ENCODE results near the gene CYLD.

Gene CYLD

DNA sequence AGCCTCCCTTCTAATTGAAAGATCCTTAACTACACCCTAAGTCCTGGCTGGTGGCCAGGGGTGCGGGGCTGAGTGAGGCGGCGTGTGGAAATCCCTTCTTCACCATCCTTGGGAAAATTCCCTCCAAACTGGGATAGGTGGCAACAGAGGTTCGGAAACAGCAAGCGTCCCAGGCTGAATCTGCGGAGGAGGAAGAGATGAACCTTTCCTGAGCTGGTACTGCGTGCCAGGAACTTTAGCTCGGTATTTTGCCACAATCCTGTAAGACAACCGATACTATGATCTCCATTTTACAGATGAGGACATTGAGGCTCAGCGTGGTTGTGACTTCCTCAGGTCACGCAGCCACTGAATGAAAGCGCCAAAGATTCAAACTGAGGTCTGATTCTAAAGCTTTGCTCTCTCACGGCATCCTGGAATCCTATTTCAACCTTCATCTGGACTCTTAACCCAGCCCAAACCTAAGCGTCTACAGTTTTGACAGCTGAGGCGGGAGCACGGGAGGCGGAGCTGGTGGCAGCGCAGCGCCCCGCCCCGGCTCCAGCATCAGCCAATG, 583 bp upstream of the CYLD start:
- no peak for DNase-seq

DNA sequence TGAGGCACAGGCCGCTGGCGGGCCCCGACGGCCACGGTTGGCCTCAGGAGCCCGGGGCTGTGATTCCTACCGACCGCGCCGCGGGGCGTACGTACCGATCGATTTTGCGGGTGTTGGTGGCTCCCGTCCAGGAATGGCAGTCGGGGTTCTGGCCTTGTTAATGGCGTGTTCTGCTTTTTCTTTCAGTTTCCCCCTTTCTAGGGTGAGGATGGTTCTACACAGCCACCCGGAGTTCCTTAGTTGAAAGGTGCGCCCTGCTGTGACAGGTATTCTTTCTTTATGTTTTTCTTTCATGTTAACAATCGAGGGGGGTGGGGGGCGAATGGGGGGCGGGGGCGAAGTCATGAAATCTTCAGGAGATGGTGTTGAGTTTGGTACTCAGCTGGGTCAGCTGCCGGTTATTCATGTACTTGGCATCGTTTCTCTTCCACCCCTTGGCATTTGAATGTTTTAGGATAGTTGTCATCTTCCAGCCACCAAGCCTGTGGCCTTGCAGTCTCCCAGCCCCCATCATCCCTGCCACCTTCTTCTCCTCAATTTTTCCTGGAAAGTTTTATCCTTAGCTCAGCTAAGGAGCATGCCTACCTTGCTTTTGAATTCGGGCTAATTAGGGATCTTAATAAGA, 802 bp downstream of the CYLD start:
- peak; percentile 48 to 64 for DNase-seq

DNA sequence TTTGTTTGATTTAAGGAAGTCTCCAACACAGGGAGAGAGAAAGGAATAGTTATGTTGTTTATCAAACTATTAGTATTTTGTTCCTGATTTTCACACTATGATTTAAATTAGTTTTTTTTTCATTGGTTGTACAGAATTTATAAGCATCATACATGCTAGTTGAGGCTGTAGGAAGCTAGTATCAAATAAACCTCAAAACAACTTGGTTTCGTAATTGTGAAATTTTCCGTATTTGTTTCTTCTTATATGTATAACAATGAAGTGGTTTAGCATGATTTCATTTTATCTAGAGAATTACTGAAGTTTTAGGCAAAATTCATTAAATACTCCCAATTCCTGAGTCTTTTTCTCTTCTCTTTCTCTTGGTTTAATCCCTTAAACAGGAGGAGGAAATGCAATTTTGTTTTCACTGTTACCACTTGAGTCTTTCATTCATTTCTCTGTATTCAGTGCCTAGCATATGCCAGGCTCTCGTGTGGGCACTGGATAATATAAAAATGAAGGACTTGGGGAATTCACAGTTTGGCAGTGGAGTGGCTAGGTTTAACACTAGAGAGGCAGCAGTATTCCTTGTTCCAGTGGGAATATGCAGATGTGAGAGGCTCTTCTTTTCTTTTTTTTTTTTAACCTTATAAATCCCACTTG, 1.8 kb downstream of the CYLD start:
- no peak for DNase-seq

DNA sequence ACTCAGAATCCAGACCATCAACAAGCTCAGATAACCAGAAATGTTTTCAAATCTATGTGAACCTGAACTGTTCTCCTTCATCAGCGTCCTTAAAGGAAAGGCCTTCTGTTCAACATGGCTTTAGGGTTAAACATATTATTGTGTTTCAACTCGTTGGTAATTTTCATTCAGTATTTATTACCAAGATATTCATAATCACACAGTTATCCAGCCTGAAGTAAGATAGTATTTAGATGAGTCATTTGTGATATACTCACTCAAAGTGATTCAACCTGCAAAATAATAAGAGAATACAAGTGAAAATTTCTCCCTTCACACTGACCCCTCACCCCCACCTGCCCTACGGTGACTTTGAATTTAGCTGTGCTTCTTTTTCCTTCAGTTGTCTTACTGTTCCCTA, 3.0 kb downstream of the CYLD start:
- DNase-seq: no peak

DNA sequence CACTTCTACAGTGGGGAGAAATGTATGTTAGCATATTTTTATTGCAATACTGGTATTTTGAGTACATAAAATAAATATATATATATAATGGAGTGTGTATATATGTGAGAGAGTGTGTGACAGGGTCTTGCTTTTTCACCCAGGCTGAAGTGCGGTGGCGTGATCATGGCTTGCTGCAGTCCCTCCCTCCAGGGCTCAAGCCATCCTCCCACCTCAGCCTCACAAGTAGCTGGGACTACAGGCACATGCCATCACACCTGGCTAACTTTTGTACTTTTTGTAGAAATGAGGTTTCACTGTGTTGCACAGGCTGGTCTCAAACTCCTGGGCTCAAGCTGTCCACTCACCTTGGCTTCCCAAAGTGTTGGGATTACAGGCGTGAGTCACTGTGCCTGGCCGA, 4.1 kb downstream of the CYLD start:
- DNase-seq: peak in 1 of 2 donors; percentile 28

DNA sequence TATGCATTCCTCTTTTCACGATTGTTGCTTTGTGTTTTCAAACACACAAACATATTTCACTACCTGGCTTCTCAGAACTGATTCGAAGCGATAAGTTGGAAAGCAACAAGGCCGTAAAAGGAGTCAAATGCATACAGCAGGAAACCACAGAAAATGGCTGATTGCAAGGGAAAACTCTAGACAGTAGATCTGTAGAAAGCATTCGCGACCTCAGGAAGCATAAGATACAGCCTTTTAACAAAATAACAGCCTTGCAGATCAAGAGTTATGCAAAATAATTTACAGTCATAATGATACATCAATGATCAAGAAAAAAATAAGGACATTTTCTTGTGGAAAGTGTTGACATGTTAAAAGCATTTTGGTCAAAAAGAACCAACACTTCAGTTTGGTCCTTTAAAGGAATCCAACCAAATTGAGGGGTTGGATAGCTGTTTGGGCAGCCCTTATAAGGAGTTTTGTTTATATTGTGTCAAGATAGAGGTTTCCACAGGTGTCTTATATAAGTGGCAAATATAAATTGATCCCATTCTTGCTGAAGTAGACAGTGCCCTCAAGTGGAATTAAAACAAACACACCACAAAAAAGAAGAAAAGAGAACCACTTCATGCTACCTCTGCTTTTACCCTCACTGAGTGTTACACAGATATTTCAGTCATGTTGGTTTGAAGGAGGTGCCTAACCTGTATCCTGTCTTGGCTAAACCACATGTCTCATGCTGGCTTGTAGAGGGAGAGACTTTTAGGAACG, 5.5 kb downstream of the CYLD start:
- DNase-seq: no peak

DNA sequence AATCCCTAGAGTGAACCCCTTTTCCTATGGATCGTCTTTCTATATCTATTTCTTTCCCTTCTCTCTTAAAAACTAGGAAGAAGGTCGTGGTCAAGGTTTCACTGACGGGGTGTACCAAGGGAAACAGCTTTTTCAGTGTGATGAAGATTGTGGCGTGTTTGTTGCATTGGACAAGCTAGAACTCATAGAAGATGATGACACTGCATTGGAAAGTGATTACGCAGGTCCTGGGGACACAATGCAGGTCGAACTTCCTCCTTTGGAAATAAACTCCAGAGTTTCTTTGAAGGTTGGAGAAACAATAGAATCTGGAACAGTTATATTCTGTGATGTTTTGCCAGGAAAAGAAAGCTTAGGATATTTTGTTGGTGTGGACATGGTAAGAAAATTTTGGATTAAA, 9.6 kb downstream of the CYLD start:
- DNase-seq: no peak

DNA sequence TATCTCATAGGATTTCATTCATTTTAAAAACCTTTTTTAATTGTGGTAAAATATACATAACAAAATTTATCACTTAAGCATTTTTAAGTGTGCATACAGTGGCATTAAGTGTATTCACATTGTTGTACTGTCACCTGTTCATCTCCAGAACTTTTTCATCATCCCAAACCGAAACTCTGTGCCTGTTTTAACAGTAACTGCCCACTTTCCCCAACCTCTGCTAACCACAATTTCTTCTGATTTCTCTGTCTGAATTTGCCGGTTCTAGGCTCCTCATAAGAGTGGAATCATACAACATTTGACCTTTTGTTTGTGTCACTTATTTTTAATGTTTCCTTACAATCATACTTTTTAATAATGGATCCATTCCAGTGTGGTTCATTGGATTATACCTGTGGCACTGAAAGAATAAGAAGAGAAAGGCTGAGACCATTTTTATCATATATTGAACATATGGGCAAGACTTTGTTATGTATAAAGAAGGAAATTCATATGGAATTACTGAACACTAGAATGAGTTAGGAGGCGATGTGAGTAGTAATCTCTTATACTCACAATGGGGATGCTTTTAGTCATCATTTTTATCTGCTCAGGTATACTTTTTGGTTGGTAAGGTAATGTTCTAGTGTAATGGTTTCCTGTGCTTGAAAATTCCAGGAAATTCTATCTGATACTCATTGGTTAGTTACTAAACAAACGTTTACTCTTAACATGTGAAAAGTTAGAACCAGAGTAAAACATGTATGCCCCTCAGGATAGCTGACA, 10.8 kb downstream of the CYLD start:
- DNase-seq: no peak

DNA sequence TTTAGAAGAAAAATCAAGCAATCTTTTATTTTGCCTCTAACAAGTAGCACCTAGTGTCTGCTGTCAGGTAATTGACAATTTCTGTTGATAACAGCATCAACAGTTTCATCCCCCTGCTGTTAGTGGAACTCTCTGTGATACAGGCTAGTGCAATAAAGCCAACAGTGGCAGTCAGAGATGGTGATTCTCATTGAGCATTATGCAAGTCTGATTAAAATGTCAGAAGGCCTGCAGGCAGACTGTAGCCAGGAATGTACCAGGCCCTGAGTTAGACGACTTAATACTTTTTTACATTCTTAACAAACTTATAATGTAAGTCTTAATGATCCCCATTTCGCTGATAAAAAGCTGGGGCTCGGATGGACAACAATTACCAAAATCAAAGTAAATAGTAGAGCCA, 14.6 kb downstream of the CYLD start:
- DNase-seq: no peak

DNA sequence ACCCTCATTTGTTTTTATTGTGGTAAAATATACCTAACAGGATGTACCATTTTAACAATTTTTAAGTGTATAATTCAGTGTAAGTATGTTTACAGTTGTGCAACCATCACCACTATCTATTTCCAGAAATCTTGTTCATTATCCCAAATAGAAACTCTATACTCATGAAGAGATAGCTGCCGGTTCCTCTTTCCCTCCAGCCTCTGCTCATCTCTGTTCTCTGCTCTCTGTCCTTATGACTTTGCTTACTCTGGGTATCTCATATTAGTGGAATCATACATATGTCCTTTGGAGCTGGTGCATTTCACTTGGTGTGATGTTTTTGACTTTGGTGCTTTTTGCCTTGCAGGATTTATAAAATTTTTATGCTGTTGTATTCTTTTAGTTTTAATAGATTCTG, 19.4 kb downstream of the CYLD start:
- DNase-seq: no peak

DNA sequence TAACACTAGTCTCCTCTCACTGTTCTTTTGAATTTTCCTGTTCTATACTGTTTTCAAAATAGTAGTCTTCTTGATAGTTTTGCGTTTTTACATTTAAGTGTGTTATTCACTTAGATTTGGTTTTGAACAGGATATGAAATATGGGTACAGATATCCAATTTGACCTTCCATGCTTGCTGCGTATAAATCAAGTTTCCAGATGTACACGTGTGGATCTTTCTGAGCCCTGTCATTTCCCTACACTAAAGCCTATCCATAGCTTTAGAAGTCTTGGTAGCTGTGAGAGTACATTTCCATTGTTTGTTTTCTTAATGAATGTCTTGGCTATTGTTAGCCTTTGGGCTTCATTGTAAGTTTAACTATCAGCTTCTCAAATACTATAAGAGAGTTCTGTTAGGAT, 20.4 kb downstream of the CYLD start:
- no peak for DNase-seq

DNA sequence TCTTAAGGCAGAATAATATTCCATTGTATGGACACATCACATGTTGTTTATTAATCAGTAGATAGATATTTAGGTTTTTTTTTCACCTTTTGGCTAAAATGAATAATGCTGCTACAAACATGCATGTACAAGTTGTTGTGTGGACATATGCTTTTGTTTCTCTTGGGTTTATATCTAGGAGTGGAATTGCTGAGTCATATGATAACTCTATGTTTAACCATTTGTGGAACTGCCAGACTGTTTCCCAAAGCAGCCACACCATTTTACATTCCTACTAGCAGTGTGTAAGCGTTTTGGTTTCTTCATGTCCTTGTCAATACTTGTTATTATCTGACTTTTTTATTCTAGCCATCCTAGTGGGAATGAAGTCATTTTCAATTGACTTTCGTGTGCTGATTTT, 21.3 kb downstream of the CYLD start:
- DNase-seq: no peak

DNA sequence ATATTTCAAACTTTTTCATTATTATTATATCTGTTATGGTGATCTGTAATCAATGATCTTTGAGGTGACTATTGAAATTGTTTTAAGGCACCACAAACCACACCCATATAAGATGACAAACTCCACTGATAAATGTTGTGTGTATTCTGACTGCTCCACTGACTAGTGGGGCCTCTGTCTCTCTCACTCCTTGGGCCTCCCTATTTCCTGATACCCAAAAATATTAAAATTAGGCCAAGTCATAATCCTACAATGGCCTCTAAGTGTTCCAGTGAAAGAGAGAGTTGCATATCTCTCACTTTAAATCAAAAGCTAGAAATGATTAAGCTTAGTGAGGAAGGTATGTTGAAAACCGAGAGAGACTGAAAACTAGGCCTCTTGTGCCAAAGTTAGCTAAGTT, 23.4 kb downstream of the CYLD start:
- no peak for DNase-seq

DNA sequence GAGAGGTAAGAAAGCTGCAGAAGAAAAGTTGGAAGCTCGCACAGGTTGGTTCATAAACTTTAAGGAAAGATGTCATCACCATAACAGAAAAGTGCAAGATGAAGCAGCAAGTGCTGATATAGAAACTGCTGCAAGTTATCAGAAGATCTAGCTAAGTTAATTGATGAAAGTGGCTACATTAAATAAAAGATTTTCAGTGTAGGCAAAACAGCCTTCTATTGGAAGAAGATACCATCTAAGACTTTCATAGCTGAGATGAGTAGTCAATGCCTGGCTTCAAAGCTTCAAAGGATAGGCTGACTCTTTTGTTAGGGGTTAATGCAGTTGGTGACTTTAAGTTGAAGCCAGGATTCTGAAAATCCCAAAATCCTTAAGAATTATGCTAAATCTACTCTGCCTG, 24.0 kb downstream of the CYLD start:
- no peak for DNase-seq

DNA sequence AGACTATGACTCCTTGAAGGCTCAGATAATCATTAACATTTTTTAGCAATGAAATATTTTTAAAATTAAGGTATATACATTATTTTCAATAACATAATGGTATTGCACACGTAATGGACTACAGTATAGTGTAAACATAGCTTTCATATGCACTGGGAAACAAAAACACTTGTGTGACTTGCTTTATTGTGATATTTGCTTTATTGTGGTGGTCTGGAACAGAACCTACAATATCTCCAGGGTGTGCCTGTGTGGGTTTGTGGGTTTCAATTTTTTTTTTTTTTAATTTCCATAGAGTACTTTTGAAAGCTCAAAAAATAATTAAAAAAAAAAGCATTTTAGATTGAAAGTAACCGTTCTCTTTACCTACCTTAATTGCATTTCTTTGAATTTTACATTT, 25.3 kb downstream of the CYLD start:
- DNase-seq: no peak

DNA sequence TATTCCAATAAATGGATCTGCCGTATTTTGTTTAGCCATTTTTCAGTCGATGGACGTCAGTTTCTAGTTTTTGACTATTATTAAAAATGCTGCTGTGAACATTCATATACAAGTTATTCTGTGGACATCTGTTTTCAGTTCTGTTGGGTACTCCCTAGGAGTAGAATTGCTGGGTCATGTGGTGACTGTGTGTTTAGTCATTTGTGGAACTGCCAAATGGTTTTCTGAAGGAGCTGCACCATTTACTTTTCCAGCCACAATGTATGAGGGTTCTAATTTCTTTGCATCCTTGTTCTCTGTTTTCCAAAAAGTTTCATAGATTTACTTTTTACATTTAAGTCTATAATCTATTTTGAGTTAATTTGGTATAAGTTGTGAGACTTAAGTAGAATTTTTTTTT, 29.5 kb downstream of the CYLD start:
- DNase-seq: no peak

DNA sequence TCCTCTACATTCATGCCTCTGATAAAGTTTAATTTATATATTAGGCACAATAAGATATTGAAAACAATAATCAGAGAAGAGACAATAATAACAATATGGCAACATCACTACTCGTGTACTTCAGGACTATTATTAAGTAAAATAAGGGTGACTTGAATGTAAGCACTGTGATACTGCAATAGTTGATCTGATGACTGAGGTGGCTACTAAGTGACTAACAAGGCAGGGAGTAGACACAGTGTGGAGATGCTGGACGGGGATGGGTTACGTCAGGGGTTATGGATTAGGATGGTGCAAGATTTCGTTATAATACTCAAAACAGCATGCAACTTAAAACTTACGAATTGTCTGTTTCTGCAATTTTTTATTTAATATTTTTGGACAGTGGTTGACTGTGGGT, 32.5 kb downstream of the CYLD start:
- DNase-seq: no peak

DNA sequence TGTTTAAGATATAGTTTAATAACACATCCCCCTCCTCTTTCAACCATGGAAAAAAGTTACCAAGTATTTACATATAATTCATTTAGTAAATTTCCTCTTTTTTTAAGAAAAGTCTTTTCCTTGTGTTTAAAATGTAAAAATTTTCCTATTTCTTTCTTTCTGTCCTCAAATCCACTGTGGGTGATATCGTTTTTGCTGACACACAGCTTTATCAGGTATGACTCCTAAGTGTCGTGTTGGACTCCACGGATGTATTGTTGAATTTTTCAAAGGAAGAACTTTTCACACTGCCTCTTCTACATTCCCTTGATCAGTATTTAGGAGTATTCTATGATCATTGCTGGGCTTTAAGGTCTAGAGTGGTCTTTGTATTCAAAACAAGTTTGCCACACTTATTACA, 33.1 kb downstream of the CYLD start:
- no peak for DNase-seq

DNA sequence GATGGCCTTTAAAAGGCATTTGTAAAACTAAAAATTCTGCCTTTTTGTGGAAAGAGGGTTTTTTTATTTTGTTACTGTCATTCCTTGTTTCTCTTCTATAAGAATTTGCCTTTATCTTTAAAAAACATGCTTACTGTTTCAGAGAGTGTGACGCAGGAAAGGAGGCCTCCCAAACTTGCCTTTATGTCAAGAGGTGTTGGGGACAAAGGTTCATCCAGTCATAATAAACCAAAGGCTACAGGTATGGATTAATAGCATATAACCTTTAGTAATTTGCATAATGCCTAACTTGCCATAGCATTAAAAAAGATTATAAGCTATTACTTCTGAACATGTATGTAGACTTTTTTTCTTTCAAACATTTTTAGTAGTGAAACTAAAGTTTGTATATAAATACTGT, 34.2 kb downstream of the CYLD start:
- no peak for DNase-seq

DNA sequence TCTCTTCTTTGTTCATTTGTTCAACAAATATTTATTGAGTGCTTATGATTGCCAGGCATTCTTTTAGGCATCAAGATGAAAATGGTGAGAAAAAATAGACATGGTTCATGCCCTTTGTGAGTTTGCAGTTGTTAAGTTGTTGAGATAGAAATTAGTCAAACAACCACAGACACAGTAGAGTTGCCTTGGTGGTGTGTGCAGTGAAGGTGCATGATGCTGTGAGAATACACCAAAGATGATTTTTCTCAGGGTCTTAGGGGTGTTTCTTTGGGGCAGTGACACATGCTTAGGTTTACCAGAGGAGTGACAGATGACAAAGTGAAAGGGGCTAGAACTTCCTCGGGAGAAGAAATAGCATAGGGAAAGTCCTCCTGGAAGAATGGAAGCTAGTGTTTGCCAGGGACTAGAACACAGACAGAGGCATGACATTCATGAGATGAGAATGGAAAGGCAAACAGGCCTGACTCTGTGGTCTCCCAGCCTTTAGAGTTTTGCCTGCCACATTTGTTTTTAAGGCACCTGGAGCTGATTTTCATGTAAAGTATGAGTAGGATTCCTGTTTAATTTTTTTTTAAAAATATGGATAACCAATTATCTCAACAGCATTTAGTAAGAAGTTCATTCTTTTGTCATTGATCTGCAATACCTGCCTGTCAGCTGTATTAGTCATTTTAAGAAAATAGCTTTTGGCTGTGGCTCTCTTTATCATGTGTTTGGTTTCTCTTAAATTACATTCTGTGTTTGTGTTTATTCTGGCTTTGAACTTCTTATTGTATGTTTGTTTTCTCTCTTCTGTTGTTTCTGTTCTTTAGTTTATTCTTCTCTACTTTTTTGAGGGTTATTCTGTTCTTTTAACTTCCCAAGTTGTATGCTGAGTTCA, 36.6 kb downstream of the CYLD start:
- no peak for DNase-seq

DNA sequence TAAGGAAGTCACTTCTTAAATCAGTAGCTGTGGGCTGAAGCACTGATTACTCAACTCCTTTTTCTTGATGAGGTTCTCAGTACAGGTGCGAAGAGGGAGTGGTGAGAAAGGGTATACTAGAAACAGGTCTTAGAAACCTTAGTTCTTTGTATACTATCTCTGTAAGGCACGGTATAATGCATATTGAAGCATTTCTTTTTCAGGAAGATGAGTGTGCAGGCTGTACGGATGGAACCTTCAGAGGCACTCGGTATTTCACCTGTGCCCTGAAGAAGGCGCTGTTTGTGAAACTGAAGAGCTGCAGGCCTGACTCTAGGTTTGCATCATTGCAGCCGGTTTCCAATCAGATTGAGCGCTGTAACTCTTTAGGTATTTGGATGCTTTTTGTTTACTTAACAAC, 39.2 kb downstream of the CYLD start:
- no peak for DNase-seq

DNA sequence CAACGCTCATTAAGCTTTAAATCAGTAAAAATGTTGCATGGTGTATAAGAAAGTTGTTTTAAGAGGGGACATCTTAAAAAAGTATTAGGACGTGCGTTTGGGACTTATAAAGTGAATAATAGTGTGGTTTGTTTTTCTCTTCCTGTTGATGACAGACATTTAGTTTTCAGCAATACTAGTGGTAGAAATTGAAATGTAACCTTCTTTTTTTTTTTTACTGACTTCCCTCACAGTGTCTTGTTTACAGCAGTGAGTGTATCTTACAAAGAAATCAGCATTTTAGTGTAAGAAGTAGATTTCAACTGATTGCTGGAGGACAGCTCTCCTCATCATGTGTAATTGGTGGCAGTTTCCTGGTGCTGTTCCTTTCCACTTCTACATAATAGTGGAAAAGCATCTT, 39.6 kb downstream of the CYLD start:
- DNase-seq: no peak
